Mesendoderm (in vitro differentiated cells): ENCODE data around the gene DLG2.

Experiments used
- DNase-seq: peaks from one replicate; pipeline ENCODE4 v3.0.0; 2013
- H2AK5ac ChIP-seq: 2 replicates; pipeline ENCODE4 v1.6.1; 2013; ENCODE audit warnings: low read length, inconsistent platforms
- H2BK120ac ChIP-seq: 2 replicates; pipeline ENCODE4 v1.6.1; 2013; ENCODE audit warnings: low read depth, mild to moderate bottlenecking, low read length, moderate library complexity, mixed read lengths
- H2BK15ac ChIP-seq: replicated peaks from 2 replicates; pipeline ENCODE4 v1.6.1; 2013; ENCODE audit warnings: low read depth, mild to moderate bottlenecking, moderate library complexity
- H2BK5ac ChIP-seq: 2 replicates; pipeline ENCODE4 v1.6.1; 2013; ENCODE audit warnings: low read length, inconsistent platforms
- H3K18ac ChIP-seq: 2 replicates; pipeline ENCODE4 v1.6.1; 2013; ENCODE audit warnings: mild to moderate bottlenecking, low read length, mixed read lengths
- H3K23ac ChIP-seq: one replicate; pipeline ENCODE4 v1.6.1; 2013; ENCODE audit warnings: low read length
- H3K27ac ChIP-seq: 2 replicates; pipeline ENCODE4 v1.5.1; 2013; ENCODE audit warnings: low read depth, mild to moderate bottlenecking, inconsistent platforms, low read length, moderate library complexity
- H3K27me3 ChIP-seq: 2 replicates; pipeline ENCODE4 v1.6.1; 2013; ENCODE audit warnings: low read length, control low read depth, mild to moderate bottlenecking, inconsistent platforms; ENCODE audit not compliant: insufficient read depth, poor library complexity
- H3K36me3 ChIP-seq: 2 replicates; pipeline ENCODE4 v1.6.1; 2013; ENCODE audit warnings: low read length, inconsistent platforms; ENCODE audit not compliant: control insufficient read depth, insufficient read depth
- H3K4ac ChIP-seq: one replicate; pipeline ENCODE4 v1.6.1; 2013; ENCODE audit warnings: low read depth, mild to moderate bottlenecking, low read length, moderate library complexity
- H3K4me1 ChIP-seq: 2 replicates; pipeline ENCODE4 v1.6.1; 2013; ENCODE audit warnings: low read depth, low read length, inconsistent platforms; ENCODE audit not compliant: control insufficient read depth
- H3K4me2 ChIP-seq: 2 replicates; pipeline ENCODE4 v1.6.1; 2013; ENCODE audit warnings: low read length
- H3K4me3 ChIP-seq: 2 replicates; pipeline ENCODE4 v1.5.1; 2013; ENCODE audit warnings: mild to moderate bottlenecking, low read length
- H3K56ac ChIP-seq: one replicate; pipeline ENCODE4 v1.6.1; 2013; ENCODE audit warnings: low read length
- H3K79me1 ChIP-seq: 2 replicates; pipeline ENCODE4 v1.6.1; 2013; ENCODE audit warnings: low read length, inconsistent platforms
- H3K79me2 ChIP-seq: 2 replicates; pipeline ENCODE4 v1.6.1; 2013; ENCODE audit warnings: mild to moderate bottlenecking, low read length; ENCODE audit not compliant: control insufficient read depth, insufficient read depth
- H3K9ac ChIP-seq: 2 replicates; pipeline ENCODE4 v1.6.1; 2013; ENCODE audit warnings: low read length, inconsistent platforms
- H4K5ac ChIP-seq: one replicate; pipeline ENCODE4 v1.6.1; 2013; ENCODE audit warnings: low read length
- H4K8ac ChIP-seq: one replicate; pipeline ENCODE4 v1.6.1; 2013; ENCODE audit warnings: low read depth, mild to moderate bottlenecking, control low read depth, low read length, moderate library complexity
- WGBS: extraction: QIAGEN DNeasy Blood & Tissue Kit; methylation state at CpG from one replicate; pipeline ENCODE4 v1.1.7; 2013; ENCODE audit warnings: low lambda C conversion rate, missing lambda C conversion rate; ENCODE audit not compliant: insufficient coverage; ENCODE audit errors: extremely low coverage; 5-methylcytosine and 5-hydroxymethylcytosine counted together

The DLG2 gene

GRCh38 chr11:85531191-85531897, 95.8 kb downstream of the DLG2 start:
- Histone ChIP-seq H2BK5ac (no peak overlapping the region), H3K36me3 (no peaks in the 10 kb centered on the region), H3K23ac (no peak overlapping the region), H3K79me2 (no peaks in the 10 kb centered on the region), H2BK15ac (no peak overlapping the region), H3K4me1 (peaks cover 2% of the 10 kb centered on the region), H4K8ac (peak overlapping the region; percentile 28), H4K5ac (no peak overlapping the region), H3K4me2 (no peak overlapping the region), H3K4me3 (no peak overlapping the region), H2BK120ac (no peak overlapping the region), H3K79me1 (no peaks in the 10 kb centered on the region), H3K27ac (no peak overlapping the region), H3K18ac (no peak overlapping the region), H2AK5ac (no peak overlapping the region), H3K27me3 (no peaks in the 10 kb centered on the region), H3K56ac (no peak overlapping the region), H3K9ac (no peak overlapping the region), H3K4ac (no peak overlapping the region)
- peak; percentile 19 for DNase-seq
- no CpG with 5 or more reads among the region's 5 CpGs for WGBS

DNA sequence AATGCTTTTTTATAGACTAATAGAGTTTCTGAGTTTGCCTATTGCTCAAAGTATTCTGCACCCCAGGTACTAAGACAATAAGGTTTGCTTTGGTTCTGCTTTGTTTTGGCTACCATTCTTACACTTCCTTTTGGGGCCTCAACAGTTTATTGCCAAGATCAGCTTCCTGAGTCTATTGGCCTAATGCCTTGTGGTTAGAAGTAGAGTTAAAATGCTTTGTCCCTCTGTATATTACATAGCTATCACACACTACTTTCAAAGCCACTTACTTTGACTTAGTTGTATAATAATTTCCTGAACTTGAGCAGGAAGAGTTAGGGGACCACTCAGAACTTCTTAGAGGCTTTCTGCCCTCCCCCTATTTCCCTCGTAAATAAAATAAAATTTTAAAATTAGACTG, 96.5 kb downstream of the DLG2 start:
- Histone ChIP-seq H4K5ac (no peak overlapping the region), H3K56ac (no peak overlapping the region), H2BK5ac (no peak overlapping the region), H2BK120ac (no peak overlapping the region), H3K4me3 (no peak overlapping the region), H2AK5ac (no peak overlapping the region), H3K18ac (no peak overlapping the region), H3K27ac (no peak overlapping the region), H3K9ac (no peak overlapping the region), H3K27me3 (no peaks in the 10 kb centered on the region), H3K4me1 (peaks cover 2% of the 10 kb centered on the region), H3K4me2 (no peak overlapping the region), H2BK15ac (no peak overlapping the region), H3K79me2 (no peaks in the 10 kb centered on the region), H3K36me3 (no peaks in the 10 kb centered on the region), H4K8ac (no peak overlapping the region), H3K4ac (no peak overlapping the region), H3K23ac (no peak overlapping the region), H3K79me1 (no peaks in the 10 kb centered on the region)
- no CpG with 5 or more reads among the region's 1 CpG for WGBS
- DNase-seq: no peak

DNA sequence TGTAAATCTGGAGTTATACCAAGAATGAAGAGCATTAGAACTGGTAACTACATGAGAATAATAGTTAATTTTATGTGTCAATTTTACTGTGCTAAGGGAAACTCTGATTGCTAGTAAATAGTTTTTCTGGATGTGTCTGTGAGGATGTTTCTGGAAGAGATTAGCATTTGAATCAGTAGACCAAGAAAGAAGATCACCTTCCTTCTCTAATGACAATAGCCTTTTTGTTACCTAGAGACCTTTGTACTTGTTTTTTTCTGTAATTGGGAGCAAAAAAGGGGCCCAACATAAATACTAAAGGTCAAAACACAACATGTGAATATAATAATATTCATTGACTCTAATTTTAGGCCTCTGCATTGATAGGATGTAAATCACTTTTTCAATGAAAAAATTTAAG, 100.6 kb downstream of the DLG2 start:
- Histone ChIP-seq H4K5ac (no peak overlapping the region), H2BK15ac (no peak overlapping the region), H3K79me2 (no peaks in the 10 kb centered on the region), H3K9ac (no peak overlapping the region), H4K8ac (no peak overlapping the region), H2BK5ac (no peak overlapping the region), H3K27ac (no peak overlapping the region), H3K4ac (no peak overlapping the region), H3K56ac (no peak overlapping the region), H3K36me3 (no peaks in the 10 kb centered on the region), H3K27me3 (no peaks in the 10 kb centered on the region), H2BK120ac (no peak overlapping the region), H3K23ac (no peak overlapping the region), H3K4me1 (peaks cover 4% of the 10 kb centered on the region), H3K18ac (no peak overlapping the region), H3K4me2 (no peak overlapping the region), H3K4me3 (no peak overlapping the region), H3K79me1 (no peaks in the 10 kb centered on the region), H2AK5ac (no peak overlapping the region)
- no peak for DNase-seq

- H3K4ac ChIP-seq: no peak overlapping the region
- no peak overlapping the region for H2AK5ac ChIP-seq
- H3K56ac ChIP-seq: peak overlapping the region; percentile 59
- H3K79me1 ChIP-seq: no peaks in the 10 kb centered on the region
- H3K4me3 ChIP-seq: no peak overlapping the region
- H3K4me1 ChIP-seq: peaks cover 2% of the 10 kb centered on the region
- H3K27me3 ChIP-seq: no peaks in the 10 kb centered on the region
- no CpG with 5 or more reads among the region's 3 CpGs for WGBS
- H3K18ac ChIP-seq: peak overlapping the region; percentile 80
- H3K23ac ChIP-seq: no peak overlapping the region
- H2BK120ac ChIP-seq: no peak overlapping the region
- H4K5ac ChIP-seq: no peak overlapping the region
- peak; percentile 57 for DNase-seq
- no peak overlapping the region for H3K9ac ChIP-seq
- peak overlapping the region; percentile 40 for H2BK5ac ChIP-seq
- H2BK15ac ChIP-seq: no peak overlapping the region
- H3K36me3 ChIP-seq: no peaks in the 10 kb centered on the region
- no peak overlapping the region for H3K27ac ChIP-seq
- no peaks in the 10 kb centered on the region for H3K79me2 ChIP-seq
- H3K4me2 ChIP-seq: no peak overlapping the region
- no peak overlapping the region for H4K8ac ChIP-seq
Measured at GRCh38 chr11:85525686-85526085, 101.5 kb downstream of the DLG2 start.

GRCh38 chr11:85517272-85517671, 109.9 kb downstream of the DLG2 start:
- H3K27me3 ChIP-seq: no peaks in the 10 kb centered on the region

GRCh38 chr11:85495918-85496317, 131.2 kb downstream of the DLG2 start:
- Histone ChIP-seq H3K4ac (no peak overlapping the region), H3K18ac (no peak overlapping the region), H3K4me3 (no peak overlapping the region), H3K27me3 (no peaks in the 10 kb centered on the region), H3K27ac (no peak overlapping the region), H3K23ac (no peak overlapping the region), H3K4me1 (no peaks in the 10 kb centered on the region), H2BK15ac (no peak overlapping the region), H2AK5ac (no peak overlapping the region), H3K79me1 (no peaks in the 10 kb centered on the region), H3K9ac (no peak overlapping the region), H3K36me3 (no peaks in the 10 kb centered on the region), H3K56ac (no peak overlapping the region), H4K5ac (no peak overlapping the region), H3K79me2 (no peaks in the 10 kb centered on the region), H3K4me2 (no peak overlapping the region), H2BK120ac (no peak overlapping the region), H2BK5ac (no peak overlapping the region), H4K8ac (no peak overlapping the region)
- no CpG with 5 or more reads among the region's 5 CpGs for WGBS
- DNase-seq: no peak

More at GRCh38 chr11:85517272-85517671, 109.9 kb downstream of the DLG2 start:
- Histone ChIP-seq H2BK15ac (no peak overlapping the region), H3K56ac (no peak overlapping the region), H2BK5ac (no peak overlapping the region), H3K36me3 (no peaks in the 10 kb centered on the region), H3K9ac (no peak overlapping the region), H3K4me2 (no peak overlapping the region), H3K4ac (no peak overlapping the region), H4K5ac (no peak overlapping the region), H3K23ac (no peak overlapping the region), H2AK5ac (no peak overlapping the region), H3K4me3 (no peak overlapping the region), H3K27ac (no peak overlapping the region), H3K79me2 (no peaks in the 10 kb centered on the region), H2BK120ac (no peak overlapping the region), H3K4me1 (no peaks in the 10 kb centered on the region), H3K79me1 (no peaks in the 10 kb centered on the region), H3K18ac (no peak overlapping the region), H4K8ac (no peak overlapping the region)
- no peak for DNase-seq
